GM21723 (cell line): ENCODE measurements around the gene MARCHF3.
"Not testable (repeated sequence)": the region's sequence is repeated elsewhere in the genome, so short reads cannot be mapped to it uniquely, and the experiment has no call there.

Source experiments
- ATAC-seq: cut with Tn5 transposase; IDR thresholded peaks from one replicate; pipeline ENCODE4 v1.9.1; 2021; ENCODE audit warnings: mild to moderate bottlenecking, moderate library complexity; ENCODE audit not compliant: unreplicated experiment

The MARCHF3 gene

DNA sequence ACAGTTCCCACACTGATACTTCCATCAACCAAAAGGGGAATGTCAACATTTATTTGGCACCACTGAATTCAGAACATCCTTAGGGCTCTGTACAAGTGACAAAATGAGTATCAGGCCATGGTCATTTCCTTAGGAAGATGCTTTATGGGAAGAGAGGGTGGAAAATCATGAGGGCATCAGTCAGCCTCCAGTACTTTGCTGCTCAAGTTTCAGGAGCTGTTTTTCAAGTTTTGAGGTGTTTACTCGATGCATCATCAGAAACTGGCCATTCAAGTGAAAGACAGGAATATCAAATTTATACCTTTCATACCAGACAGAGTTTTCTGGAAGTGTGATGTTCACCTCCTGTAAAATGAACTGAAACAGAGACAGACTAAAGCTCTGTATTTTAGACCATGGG, 21.2 kb upstream of the MARCHF3 start:
- no peak for ATAC-seq

DNA sequence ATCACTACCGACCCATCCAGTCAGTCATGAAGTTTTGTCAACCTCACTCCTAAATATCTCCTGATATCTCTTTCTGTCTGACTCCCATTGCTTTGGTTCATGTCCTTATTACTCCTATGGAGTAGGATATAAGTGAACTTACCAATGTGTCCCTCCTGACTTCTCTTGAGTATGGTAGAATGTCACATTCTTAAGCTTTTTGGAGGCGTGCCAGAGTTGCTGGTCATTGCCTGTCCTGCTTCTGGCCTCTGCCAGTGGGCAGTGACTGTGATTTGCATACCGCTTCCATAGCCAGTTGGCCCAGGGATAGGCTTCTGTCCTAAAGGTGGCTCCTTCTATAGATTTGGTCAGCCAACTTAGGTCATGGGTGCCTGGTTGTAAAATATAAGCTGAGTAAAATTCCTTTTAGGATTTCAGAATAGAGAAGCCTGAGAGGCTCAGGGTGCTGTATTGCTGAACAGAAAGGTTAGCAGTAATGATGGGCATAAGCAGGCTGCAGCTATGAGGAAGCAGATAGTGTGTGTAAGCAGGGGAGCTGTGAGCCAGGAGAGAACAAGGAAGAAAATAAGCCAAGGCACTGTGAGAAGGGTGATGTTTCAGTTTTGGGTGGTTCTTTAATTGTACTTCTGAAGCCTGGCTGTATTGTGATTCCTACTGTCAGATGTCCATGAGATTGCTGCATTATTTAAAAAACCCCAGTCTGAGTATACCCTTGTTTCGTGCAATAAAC, 16.1 kb upstream of the MARCHF3 start:
- ATAC-seq, result no peak

DNA sequence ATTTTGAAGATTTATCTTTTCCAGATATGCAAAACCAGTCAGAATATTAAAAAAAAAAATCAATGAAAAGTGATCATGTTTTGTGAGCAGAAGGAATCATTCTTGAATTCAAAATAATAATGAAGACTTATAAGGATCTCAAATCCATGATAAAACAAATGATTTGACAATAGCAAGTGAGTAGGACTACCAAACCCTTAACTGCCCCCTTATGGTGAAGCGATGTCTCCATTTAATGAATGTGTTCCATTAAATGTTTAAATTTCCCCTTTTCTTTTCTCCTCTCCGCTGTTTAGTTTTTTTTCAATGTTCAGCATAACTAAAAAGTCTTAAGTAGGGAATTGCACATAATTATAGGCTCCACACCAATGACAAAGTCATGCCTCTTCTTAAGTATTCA, 12.2 kb upstream of the MARCHF3 start:
- ATAC-seq, result no peak

DNA sequence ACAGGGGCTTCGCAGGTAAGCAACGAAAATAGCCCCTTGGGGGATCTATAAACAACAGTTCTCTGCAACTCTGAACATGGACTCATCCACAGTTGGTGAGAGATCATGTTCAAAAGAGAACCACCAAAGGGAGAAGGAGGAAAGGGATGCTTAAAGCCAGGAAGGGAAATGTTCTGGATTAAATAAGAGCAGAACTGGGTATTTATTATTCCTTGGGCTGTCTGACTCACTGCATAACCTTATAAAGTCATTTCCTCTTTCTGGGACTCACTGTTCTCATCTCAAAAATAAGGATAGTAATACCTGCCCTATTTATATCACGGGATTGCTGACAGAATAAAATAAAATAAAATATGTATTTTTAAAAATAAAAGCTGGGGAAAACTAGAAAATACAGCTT, 11.2 kb upstream of the MARCHF3 start:
- no peak for ATAC-seq

DNA sequence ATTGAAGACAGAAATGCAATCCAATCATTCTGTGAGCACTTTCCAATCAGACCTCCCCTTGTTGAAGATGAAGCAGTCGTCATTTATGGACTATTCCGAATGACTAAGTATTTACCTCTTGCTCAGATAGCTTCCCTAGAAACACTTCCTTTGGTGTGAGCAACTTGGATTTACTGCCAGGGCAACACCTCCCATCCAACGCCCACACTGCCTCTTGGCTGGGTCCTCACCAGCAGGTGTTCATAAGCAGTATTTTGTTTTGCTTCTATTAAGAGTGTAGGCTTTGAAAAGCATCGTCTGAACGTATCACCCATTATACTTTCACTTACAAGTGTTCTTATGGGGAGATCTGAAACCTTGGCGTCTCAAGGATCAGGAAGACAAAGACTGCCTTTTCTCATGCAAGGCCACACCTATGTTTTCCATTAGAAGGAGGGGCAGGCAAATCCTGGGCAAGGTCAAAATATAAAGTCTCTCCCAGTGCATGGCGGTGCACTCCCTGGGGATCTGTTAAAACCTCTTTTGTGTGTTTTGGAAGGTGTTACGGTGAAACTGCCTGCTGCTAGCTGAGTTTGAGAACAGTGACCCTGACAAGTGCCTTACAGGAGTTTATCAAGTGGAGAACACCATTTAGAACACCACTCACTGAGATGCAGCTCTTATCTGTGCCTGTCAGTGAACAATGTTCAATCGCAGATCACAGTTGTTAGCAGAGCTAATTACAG, 10.6 kb upstream of the MARCHF3 start:
- ATAC-seq, result no peak

DNA sequence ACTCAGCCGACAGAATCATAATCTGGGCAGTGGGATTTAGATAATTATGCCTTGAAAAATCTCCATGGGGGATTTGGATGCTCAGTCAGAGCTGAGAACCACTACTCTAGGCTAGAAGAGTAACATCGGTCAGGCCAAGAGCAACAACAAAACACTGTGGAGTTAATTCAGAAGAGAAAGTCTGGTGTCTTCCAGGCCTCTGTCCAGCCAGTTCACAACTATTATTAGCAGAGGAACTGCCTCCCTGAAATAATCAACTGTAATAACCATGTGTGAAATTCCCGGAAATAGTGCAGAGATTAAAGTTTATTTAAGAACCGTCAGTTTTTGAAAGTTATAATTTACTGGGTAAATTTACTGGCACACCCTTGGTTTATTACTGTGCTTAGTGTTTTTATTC, 8.2 kb upstream of the MARCHF3 start:
- no peak for ATAC-seq

DNA sequence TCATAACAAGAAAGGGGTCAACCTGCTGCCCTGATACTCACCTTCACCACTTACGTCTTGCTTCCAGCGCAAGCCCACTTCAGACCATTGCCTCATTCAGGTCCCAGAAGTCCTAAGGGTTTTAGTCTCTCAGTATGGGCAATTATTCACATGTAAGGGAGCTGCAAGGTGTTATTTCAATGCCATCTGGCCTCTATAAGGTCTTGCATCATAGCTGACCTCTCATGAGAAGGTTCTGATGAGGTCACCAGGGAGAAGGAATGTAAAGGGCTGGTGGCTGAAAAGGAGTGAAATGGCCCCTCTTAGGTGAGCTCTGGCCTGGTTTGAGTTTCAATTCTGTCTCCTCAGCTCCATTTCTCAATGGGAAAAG, 1.5 kb upstream of the MARCHF3 start:
- ATAC-seq, result no peak

DNA sequence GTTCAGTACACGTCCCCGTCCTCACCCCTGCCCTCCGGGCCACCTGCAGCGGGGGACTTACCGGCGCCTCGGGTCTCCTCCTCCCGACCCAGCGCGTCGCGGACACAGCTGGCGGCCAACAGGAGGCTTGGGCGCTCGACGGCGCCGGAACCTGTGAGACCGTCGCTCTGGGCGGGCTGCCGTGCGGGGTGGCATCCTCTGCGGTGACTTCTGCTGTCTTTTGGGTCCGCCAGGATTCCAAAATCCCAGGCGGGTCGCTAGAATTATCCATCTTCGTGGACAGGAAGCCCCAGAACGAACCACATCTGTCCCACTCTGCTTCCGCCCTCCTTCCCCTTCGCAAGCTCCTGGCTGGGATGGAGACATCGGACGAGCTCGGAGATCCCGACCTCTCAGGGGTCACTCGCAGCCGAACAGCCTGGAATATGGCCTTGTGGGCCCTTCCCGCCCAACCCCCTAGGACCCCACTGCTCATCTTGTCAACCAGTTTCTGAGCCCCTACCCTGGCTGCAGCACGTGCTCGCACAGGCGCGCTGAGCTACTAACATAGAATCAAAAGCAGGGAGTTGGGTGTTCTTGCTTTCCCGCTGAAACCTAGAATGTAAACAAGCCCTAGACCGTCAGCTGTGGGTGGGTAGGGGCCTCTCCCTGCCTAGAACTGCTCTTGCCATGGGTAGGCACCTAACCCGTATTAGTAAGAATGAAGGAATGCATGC, 947 bp upstream of the MARCHF3 start:
- ATAC-seq, result peak; percentile 21

DNA sequence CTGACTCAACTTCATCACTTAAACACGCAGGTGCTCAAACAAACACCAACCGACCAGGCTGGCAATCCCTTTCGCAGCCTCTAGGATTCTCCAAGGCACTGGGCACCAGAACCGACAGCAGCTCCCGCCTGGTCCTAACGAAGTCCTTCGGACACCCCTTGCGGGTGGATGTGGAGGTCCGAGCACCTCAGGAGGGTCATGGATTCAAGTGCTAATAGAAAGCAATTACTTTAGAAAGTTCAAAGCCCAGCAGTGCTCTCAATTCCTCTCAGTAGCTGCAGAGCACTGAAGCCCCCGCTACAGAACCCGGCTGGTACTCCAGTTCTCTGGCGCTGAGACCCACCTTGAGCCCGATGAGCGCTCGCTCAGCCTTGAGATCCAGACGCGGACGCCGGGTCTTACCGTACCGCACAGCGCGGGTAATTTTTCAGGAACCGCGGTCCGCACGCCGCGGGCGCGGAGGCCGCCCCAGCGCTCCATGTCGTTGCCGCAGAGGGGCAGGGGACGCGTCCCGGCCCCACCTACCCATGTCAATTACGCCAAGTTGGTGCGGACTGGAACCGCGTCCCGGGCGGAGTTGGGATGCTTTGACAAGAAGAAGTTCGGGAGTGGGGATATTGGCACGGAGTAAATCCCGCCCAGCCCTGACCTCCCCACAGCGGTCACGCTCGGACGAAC, 638 bp downstream of the MARCHF3 start:
- ATAC-seq, result peak; percentile 19

DNA sequence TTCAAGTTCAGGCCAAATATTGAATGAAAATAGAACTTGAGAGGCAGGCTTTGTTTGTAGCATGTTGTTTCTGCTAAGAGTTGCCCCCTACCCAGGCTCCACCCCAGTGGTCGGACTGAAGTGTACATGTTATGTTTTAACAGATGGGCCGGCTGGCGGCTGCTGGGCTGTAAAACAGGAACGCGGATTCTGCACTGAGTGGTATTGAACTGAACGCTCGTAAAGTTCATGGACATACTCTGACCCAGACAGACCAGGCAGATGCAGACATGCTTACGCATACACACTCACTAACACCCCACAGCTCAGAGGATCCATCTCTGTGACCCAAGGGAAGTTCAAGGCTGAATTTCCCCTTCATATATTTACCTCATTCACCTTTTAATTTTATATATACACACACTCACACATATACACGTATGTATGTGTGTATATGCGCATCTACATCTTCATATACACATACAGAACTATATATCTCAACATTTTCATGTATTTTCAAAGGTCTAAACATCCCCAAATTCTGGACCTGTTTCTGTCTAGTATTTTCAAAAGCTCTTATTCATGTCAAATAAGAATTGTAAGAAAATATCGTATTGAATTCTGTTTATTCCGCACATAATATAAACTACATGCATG, 1.4 kb downstream of the MARCHF3 start:
- no peak for ATAC-seq

DNA sequence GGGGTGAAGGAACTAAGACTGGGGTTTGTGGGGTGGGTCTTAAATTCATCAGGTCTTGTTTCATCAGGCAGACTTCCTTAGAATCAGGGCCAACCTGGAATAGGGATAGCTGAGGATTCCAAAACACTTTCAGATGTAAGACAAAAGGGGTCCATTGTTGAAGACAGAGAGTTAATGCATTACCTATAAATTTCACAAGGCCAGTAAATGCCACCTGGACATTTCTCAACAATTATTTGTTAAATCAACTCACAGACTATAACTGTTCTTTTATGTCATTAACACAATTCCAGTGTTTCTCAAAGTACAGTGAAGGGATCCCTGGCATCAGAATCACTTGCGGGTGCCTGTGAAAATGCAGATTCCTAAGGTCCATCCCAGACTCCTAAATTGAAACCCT, 2.8 kb downstream of the MARCHF3 start:
- ATAC-seq, result no peak

DNA sequence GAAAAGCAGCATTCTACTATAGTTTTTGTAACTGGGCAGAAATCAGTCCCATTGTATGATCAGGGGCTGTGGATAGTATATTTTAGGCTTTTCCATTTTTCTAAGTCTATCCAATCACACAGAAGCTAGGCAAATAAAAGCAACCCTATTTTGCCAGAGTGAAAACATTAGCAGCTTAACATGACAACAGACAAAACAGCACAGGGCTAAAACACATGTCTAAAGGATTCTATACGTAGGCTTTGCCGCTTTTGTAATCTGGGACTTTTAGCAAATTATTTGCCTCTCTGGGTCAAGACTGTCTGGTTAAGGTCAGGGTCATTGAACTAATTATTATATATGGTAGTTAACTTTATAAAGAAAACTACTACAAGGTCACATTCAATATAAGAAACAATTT, 4.2 kb downstream of the MARCHF3 start:
- ATAC-seq, result no peak

DNA sequence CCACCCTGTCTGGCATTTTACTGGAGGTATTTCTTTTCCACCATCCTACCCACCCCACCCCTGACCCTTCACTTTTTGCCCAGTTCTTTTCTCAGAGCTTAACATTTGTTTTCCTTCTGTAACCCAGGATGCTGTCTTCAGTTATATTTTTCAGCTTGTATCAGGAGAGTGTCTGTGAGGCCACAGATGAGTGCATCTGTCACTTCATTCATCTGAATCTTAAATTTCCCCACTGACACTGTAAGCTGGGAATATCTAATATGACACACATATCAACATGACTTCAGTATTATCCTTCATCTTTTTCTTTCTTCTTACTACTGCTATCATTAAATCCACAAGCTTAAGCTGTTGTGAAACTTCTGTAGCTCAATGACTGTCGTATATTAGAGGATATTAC, 4.9 kb downstream of the MARCHF3 start:
- no peak for ATAC-seq

DNA sequence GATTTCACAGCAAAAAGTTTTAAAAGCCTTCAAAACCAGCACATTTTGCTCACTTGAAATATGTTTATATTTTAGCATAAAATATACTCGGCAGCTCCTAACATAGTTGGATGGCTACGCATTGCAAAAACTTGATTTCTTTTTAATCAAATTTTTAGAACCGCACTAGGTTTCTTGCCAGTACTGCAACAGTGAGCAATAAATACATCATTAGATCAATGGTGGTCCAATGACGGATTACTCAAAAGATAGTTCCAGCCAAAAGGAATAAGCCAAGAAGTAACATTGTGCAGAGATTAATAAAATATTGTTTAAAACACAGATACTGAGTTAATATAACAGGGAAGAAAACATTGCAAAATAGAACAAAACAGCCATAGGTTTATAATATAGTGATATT, 5.5 kb downstream of the MARCHF3 start:
- ATAC-seq, result no peak

DNA sequence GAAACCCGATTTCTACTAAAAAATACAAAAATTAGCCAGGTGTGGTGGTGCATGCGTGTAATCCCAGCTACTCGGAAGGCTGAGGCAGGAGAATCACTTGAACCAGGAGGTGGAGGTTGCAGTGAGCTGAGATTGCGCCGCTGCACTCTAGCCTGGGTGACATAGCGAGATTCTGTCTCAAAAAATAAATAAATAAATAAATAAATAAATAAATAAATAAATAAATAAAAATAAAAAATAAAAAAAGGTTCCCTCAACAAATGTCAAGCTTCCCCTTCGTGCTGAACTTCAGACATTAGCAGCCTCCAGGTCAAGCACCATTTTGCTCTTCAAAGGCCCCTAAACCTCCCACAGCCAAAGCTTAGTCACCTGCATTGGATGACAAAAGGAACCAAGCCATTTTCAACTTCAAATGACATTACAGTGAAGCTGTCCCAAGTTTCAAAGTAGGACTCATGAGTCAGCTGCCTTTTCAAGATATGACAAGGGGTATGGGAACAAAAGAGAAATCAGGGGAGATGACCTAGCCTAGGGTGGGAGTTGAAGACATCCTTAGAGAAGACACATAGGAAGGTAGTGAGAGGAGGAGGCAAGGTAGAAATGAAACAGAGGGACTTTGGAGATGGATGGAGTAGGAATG, 6.7 kb downstream of the MARCHF3 start:
- not testable (repeated sequence) for ATAC-seq

DNA sequence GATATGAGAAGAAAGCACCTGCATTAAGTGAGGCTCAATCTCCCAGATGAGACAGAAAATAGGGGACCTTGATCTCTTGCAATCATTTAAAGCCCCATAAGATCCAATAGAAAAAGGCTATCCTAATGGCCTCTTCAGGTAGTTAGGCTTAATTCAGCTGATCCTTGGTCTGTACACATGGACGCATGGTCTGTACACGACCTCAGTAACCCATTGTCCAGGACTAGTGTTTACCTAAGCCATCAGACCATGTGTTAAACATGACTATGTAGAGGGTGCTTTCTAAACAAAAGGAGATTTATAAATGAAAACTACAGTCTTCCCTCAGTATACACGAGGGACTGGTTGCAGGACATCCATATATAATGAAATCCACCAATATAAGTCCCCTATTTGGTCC, 7.5 kb downstream of the MARCHF3 start:
- ATAC-seq, result no peak

DNA sequence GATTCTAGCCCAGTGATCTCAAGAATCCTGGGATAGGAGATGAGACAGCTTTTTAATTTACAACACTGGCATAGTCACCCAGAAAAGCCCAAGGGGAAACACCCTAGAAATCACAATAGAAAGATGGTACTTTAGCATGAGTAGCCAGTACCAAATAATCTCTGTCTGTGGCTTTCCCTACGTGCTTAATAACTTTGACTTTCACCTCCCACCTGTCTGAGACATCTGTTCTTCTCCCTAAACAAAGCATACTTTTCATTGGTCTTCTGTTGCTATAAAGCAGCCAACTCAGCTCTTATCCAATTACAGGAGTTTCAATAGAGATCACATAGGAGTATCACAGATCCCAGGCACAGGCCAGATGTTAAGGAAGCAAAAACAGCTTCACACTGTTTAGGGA, 10.4 kb downstream of the MARCHF3 start:
- ATAC-seq, result no peak

DNA sequence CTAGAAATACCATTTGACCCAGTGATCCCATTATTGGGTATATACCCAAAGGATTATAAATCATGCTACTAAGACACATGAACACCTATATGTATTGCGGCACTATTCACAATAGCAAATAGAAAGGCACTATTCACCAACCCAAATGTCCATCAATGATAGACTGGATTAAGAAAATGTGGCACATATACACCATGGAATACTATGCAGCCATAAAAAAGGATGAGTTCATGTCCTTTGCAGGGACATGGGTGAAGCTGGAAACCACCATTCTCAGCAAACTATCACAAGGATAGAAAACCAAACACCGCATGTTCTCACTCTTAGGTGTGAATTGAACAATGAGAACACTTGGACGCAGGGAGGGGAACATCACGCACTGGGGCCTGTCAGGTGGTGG, 13.6 kb downstream of the MARCHF3 start:
- ATAC-seq, result not testable (repeated sequence)

DNA sequence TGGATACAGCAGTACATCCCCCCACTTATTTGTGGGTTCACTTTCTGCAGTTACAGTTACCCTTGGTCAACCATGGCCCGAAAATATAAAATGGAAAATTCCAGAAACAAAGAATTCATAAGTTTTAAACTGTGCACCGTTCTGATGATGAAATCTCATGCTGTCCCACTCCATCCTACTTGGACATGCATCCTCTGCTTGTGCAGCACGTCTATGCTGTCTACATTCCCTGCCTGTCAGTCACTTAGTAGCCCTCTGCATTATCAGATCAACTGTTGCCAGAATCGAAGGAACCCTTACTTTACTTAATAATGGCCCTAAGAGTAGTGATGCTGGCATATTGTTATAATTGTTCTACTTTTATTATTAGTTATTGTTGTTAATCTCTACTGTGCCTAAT, 14.6 kb downstream of the MARCHF3 start:
- no peak for ATAC-seq

DNA sequence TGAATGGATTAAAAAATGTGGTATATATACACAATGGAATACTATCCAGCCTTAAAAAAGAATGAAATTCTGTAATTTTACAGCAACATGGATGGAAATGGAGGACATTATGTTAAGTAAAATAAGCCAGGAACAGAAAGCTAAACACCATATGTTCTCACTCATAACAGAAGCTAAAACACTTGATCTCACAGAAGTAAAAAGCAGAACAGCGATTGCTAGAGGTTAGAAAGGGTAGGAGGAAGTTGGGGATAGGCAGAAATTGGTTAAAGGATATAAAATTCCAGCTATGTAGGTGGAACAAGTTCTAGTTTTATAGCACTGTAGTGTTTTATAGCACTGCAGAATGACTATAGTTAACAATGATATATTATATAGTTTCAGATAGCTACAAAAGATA, 15.8 kb downstream of the MARCHF3 start:
- ATAC-seq, result peak; percentile 45

DNA sequence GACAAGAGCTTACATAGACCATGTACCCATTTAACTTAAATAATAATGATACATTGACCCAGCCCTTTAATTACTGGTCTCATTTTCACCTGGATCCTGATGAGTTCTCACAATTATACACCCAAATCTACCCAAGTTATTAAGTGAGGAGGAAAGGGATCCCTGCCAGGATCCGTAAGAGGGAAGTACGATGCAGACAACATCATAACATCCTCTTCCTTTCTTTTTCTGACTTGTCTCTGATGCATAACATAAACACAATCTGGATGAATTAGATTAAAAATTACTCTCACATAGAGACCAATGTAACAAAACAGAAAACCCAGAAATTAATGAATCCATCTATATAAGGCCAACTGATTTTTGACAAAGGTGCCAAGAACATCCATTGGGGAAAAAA, 17.0 kb downstream of the MARCHF3 start:
- ATAC-seq, result no peak
